RWPE1 (cell line): ENCODE measurements around the gene SERPINB6.

Source experiments
- CTCF ChIA-PET: fragments of 350-600 bp; sonication (Branson Sonifier 250); formaldehyde crosslinking; extraction: SDS; loops from one replicate; lab custom pipeline; 2021; lab: Yijun Ruan, JAX
- POLR2A ChIA-PET: fragments of 400-600 bp; formaldehyde crosslinking; extraction: SDS; loops from one replicate; lab custom pipeline; 2020; ENCODE audit warnings: antibody characterized with exemption; ENCODE audit not compliant: low non-redundant PET; lab: Yijun Ruan, JAX
- DNase-seq: peaks from one replicate; pipeline ENCODE4 v3.0.0; 2012; ENCODE audit warnings: low spot score
- H3K27ac ChIP-seq: fragments of 450-650 bp; 2 replicates; pipeline ENCODE4 v1.5.1; 2017
- CTCF ChIP-seq: fragments of 450-650 bp; conservative IDR thresholded peaks from 2 replicates; pipeline ENCODE4 v1.5.1; 2017; ENCODE audit warnings: low read depth, mild to moderate bottlenecking

Gene SERPINB6

GRCh38 chr6:2964793-2965505 lies 6.4 kb downstream of the SERPINB6 start:
- H3K27ac ChIP-seq = no peak overlapping the region
- no peak for TF ChIP-seq CTCF
- POLR2A ChIA-PET = no interaction called here
- DNase-seq = no peak
- CTCF ChIA-PET = interaction anchor here (0.8 kb wide), 1 partner anchor 13 kb away, joined by 3 read pairs; no protein-coding TSS in a partner anchor

GRCh38 chr6:2963756-2964155 lies 7.6 kb downstream of the SERPINB6 start:
- ChIA-PET POLR2A (no interaction called here), CTCF (no interaction called here)
- DNase-seq = no peak
- no peak overlapping the region for H3K27ac ChIP-seq
- no peak for TF ChIP-seq CTCF

- H3K27ac ChIP-seq = no peak overlapping the region
- no peak for DNase-seq
- ChIA-PET CTCF (interaction anchor here (0.7 to 1.5 kb wide), 2 partner anchors 10 to 51 kb away, joined by 3 to 6 read pairs; no protein-coding TSS in a partner anchor), POLR2A (no interaction called here)
- no peak for TF ChIP-seq CTCF
Measured at GRCh38 chr6:2962636-2963035, 8.7 kb downstream of the SERPINB6 start.

- no peak for TF ChIP-seq CTCF
- H3K27ac ChIP-seq = no peak overlapping the region
- ChIA-PET CTCF (interaction anchor here (1.5 kb wide), 1 partner anchor 10 kb away, joined by 6 read pairs; no protein-coding TSS in a partner anchor), POLR2A (no interaction called here)
- DNase-seq = no peak
Measured at GRCh38 chr6:2962004-2962403, 9.4 kb downstream of the SERPINB6 start.

GRCh38 chr6:2961506-2961905 lies 9.9 kb downstream of the SERPINB6 start:
- ChIA-PET POLR2A (no interaction called here), CTCF (no interaction called here)
- no peak overlapping the region for H3K27ac ChIP-seq
- TF ChIP-seq CTCF = no peak
- no peak for DNase-seq

GRCh38 chr6:2960935-2961334 lies 10.4 kb downstream of the SERPINB6 start:
- ChIA-PET CTCF (interaction anchor here (0.8 kb wide), 1 partner anchor 9 kb away, joined by 5 read pairs; no protein-coding TSS in a partner anchor), POLR2A (no interaction called here)
- DNase-seq = no peak
- H3K27ac ChIP-seq = no peak overlapping the region
- TF ChIP-seq CTCF = no peak
